GM18502 (cell line): ENCODE results near the gene PCDHGA8.
"Not testable (repeated sequence)": the region's sequence is repeated elsewhere in the genome, so short reads cannot be mapped to it uniquely, and the experiment has no call there.

Experiments
- ATAC-seq: cut with Tn5 transposase; IDR thresholded peaks from one replicate; pipeline ENCODE4 v1.9.1; 2021; ENCODE audit warnings: mild to moderate bottlenecking; ENCODE audit not compliant: unreplicated experiment, poor library complexity

Gene PCDHGA8

DNA sequence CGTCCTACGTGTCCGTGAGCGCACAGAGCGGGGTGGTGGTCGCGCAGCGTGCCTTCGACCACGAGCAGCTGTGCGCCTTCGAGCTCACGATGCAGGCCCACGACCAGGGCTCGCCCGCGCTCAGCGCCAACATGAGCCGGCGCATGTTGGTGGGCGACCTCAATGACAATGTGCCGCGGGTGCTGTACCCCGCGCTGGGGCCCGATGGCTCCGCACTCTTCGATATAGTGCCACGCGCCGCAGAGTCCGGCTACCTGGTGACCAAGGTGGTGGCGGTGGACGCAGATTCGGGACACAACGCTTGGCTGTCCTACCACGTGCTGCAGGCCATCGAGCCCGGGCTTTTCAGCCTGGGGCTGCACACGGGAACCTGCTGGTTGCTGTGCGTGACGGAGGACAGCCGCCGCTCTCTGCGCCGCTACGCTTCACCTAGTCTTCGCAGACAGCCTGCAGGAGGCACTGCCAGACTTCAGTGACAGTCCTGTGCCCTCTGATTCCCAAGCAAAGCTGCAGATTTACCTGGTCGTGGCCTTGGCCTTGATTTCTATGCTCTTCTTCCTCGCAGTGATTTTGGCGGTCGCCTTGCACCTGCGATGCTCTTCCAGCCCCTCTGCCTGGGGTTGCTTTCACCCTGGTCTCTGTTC is 35.5 kb downstream of the PCDHGA8 start:
- no peak for ATAC-seq

DNA sequence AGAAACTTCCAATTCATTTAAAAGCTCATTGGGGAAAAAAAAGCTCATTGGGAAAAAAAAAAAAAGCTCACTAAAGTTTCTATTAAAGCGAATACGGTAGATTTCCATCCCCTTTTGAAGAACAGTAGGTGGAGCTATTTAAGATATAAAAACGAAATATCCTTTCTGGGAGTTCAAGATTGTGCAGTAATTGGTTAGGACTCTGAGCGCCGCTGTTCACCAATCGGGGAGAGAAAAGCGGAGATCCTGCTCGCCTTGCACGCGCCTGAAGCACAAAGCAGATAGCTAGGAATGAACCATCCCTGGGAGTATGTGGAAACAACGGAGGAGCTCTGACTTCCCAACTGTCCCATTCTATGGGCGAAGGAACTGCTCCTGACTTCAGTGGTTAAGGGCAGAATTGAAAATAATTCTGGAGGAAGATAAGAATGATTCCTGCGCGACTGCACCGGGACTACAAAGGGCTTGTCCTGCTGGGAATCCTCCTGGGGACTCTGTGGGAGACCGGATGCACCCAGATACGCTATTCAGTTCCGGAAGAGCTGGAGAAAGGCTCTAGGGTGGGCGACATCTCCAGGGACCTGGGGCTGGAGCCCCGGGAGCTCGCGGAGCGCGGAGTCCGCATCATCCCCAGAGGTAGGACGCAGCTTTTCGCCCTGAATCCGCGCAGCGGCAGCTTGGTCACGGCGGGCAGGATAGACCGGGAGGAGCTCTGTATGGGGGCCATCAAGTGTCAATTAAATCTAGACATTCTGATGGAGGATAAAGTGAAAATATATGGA is 38.1 kb downstream of the PCDHGA8 start, which contains the start of gene PCDHGA12:
Gene PCDHGA12 (plus strand): TSS at position 176 of the 782 bp plus-strand sequence. CDS start 253 bp downstream, at position 429.
- peak; percentile 91 for ATAC-seq

DNA sequence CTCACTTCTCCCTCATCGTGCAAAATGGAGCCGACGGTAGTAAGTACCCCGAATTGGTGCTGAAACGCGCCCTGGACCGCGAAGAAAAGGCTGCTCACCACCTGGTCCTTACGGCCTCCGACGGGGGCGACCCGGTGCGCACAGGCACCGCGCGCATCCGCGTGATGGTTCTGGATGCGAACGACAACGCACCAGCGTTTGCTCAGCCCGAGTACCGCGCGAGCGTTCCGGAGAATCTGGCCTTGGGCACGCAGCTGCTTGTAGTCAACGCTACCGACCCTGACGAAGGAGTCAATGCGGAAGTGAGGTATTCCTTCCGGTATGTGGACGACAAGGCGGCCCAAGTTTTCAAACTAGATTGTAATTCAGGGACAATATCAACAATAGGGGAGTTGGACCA is 38.9 kb downstream of the PCDHGA8 start:
- peak; percentile 75 for ATAC-seq

DNA sequence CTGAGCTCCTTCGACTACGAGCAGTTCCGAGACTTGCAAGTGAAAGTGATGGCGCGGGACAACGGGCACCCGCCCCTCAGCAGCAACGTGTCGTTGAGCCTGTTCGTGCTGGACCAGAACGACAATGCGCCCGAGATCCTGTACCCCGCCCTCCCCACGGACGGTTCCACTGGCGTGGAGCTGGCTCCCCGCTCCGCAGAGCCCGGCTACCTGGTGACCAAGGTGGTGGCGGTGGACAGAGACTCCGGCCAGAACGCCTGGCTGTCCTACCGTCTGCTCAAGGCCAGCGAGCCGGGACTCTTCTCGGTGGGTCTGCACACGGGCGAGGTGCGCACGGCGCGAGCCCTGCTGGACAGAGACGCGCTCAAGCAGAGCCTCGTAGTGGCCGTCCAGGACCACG is 39.9 kb downstream of the PCDHGA8 start:
- not testable (repeated sequence) for ATAC-seq

DNA sequence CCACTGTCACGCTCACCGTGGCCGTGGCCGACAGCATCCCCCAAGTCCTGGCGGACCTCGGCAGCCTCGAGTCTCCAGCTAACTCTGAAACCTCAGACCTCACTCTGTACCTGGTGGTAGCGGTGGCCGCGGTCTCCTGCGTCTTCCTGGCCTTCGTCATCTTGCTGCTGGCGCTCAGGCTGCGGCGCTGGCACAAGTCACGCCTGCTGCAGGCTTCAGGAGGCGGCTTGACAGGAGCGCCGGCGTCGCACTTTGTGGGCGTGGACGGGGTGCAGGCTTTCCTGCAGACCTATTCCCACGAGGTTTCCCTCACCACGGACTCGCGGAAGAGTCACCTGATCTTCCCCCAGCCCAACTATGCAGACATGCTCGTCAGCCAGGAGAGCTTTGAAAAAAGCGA is 40.3 kb downstream of the PCDHGA8 start:
- ATAC-seq: not testable (repeated sequence)

DNA sequence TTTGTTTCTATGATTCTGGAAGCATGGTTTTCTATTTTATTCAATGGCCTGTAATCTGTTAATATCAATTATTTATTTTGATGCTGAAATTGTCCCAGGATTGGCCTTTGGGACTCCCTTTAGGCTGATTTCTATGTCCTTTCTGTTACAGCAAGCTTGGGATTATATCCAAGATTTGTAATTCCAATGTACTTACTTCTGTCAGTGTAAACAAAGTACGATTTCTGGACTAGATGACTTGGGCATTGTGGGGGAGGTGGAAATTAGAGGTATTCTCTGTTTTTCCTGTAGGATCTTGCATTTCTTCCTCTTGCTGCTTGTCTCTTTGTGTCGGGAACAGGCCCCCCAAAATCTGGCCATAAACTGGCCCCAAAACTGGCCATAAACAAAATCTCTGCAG is 41.6 kb downstream of the PCDHGA8 start:
- no peak for ATAC-seq

DNA sequence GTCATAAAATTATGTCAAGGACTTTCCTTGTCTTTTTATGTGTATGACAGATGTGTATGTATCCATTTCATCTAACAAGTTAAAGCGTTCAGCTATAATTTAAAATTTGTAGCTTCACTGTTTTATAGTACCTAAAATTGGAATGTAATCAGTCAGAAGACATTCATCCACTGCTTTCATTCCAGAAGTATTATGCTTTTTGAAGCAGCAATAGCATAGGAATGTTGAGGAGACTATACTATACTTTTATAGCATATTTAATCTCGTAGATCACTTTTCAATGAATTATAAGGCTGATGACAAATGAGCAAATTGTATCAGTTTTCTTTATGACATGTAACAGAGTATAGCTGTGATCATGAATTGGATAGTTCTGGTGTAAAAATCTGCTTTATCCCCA is 44.8 kb downstream of the PCDHGA8 start:
- ATAC-seq: no peak

DNA sequence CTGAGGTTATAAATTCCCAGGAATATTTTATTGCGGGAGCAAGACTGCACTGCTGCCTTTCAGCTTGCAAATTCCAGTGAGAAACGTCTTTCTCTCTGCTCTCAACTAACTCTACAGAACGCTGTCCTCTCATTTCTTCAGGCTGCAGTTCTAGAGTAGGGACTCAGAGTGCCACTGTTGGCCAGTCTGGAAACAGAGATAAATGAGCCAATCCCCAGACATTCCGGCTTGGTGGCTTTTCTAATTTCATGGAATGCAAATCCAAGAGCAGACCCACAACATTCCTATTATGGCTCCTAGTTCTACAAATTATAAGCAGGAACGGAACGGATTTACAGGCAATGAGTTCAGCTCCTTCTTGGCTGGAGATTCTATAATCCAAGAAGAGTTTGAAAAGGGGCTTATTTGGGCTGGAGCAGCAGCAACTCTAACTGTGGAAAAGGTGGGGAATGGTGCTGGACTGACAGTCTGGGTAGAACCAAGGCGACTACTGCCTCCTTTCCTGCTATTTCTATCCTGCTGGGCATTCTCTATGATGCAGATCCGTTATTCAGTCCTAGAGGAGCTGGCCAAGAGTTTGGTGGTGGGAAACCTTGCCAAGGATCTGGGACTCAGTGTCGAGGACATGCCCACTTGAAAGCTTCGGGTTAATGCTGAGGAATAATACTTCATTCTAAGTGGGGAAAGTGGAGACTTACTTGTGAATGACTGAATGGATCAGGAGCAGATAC is 47.1 kb downstream of the PCDHGA8 start:
- no peak for ATAC-seq

DNA sequence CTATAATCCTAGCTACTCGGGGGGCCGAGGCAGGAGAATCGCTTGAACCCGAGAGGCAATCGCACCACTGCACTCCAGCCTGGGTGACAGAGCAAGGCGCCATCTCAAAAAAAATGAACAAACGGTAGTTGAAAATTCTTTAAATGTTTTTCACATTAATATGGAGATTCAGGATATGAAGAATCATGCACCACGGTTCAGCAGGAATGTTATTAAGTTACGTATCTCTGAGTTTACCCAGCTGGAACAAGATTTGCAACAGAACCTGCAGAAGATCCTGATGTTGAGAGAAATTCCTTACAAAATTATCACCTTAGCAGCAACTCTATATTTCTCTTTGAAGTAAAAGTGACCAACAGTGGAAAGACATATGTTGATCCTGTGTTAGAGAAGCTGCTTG is 47.9 kb downstream of the PCDHGA8 start:
- ATAC-seq: no peak

DNA sequence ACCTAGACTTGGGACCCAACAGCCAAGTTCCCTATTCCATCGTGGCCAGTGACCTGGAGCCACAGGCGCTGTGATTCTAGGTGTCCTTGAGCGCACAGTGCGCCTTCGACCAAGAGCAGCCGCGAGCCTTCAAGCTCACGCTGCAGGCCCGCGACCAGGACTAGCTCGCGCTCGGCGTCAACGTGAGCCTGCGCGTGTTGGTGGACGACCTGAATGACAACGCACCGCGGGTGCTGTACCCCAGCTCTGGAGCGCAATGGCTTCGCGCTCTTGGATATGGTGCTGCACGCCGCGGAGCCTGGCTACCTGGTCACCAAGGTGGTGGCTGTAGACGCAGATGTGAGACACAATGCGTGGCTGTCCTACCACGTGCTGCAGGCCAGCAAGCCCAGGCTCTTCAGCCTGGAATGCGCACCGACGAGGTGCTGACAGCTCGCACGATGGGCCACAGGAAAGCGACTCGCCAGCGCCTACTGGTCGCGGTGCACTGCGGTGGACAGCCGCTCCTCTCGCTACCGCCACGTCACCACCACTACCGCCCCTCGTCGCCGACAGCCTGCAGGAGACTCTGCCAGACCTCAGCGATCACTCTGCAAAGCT is 49.2 kb downstream of the PCDHGA8 start:
- ATAC-seq: no peak
